GM19397 (cell line): Measurements from ENCODE around the gene ZNF273.
"Not testable (repeated sequence)": the region's sequence is repeated elsewhere in the genome, so short reads cannot be mapped to it uniquely, and the experiment has no call there.

Source experiments
- ATAC-seq: cut with Tn5 transposase; IDR thresholded peaks from one replicate; pipeline ENCODE4 v1.9.1; 2021; ENCODE audit warnings: mild to moderate bottlenecking, moderate library complexity; ENCODE audit not compliant: unreplicated experiment

Gene ZNF273

DNA sequence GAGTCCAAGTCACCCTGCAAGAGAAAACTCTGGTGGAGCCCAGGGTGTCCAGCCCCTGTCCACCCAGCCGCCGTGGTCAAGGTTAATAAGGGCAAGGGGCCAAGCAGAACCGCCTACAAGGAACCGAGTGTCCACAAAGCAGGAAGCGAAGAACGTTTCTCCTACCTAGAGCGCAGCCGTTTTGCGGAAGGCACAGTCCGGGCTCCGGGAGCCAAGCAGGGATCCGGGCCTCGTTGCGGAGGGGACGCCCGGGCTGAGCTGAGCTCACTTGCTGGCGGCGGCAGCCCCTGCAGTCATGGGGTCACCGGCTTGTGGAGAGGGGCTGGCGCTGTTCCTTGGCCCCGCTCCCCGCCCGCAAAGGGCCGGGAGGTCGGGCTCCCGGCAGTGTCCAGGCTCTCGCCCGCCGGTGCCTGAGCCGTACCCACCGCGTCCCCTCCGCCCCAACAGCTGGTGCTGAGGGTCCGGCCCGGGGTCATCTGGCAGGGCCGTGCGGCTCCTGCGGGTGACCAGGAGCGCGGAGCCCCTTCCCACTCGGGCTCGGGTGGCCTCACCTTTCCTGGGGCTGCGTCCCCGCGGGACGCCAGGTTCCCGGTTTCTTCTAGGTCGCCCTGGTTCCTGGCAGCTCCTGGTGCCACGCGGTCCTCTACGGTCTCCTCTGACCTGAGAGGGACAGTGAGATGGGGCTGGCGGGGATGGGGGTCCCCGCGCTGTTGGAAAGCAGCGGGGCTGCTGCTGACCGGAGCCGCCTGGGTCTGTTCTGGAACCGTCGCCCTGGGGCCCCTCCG, 14.0 kb upstream of the ZNF273 start:
- no peak for ATAC-seq

- ATAC-seq: no peak
Measured at GRCh38 chr7:64889686-64890162, 13.3 kb upstream of the ZNF273 start.

DNA sequence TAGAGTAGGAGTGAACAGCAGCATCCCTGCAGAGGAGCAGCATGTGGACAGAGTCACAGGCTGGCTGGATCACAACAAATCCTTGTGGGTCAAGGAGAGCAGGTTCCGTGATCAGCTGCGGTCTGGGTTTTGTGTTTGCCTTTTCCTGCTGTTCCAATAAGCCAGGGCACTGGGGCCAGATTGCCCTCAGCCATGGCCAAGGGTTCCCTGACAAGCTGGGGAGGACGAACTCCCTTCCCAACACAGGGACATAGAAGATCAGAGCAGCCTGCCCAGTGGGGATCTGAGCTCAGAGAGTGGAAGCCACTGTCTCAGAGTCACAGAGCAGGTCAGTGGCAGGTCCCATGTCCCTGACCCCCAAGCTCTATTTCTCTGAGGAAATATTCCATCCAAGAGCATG, 12.8 kb upstream of the ZNF273 start:
- ATAC-seq: not testable (repeated sequence)

GRCh38 chr7:64890761-64891362, 12.2 kb upstream of the ZNF273 start:
- no peak for ATAC-seq

DNA sequence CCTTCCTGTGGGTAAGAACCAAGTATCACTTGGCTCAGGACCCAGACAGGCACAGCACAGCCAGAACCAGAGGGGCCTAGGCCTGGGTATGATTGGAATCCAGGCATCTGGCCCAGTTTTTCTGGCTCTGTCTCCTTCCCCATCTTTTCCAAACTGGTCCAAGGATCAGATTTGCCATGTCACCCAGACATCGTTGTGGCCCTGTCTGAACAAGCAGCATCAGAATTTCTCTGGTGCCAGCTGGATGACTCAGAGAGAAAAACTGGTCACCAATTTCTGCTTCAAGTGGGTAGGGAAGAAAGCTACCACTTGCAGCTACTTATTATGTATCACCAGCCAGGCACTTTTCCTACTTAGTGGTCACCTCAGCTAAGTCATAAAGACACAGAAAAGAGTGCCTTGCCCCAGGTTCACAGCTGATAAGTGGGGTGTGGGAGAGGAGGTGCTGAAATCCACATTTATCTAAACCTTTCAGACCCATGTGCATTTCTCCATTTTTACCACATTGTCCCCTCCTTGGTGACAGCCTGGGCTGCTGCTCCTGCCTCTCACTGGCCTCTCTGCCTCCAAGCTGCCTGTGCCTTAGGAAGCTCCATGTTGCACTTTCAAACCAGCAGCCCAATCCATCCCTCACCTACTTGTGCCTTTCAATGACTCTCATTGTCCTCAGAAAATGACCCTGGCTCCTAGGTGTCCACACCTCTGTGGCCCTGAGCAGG, 11.6 kb upstream of the ZNF273 start:
- not testable (repeated sequence) for ATAC-seq

DNA sequence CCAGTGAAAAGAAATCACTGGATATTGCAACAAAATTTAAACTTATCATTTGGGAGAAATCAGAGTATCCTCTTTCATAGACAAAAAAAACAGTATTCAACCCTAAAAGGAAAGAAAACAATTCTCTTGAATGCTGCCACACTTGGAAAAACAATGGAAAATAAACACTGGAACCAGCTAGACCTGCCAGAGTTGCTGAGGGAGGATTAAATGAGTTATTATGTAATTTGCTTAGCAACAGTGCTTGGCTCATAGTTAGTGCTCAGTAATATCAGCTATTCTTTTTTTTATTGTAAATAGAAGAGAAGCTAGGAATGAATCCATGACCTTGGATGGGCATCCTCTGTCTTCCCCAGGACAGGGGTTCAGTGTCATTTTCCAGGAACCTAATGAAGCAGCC, 11.0 kb upstream of the ZNF273 start:
- no peak for ATAC-seq

GRCh38 chr7:64892666-64893309, 10.3 kb upstream of the ZNF273 start:
- no peak for ATAC-seq

GRCh38 chr7:64893401-64893800, 9.7 kb upstream of the ZNF273 start:
- no peak for ATAC-seq

DNA sequence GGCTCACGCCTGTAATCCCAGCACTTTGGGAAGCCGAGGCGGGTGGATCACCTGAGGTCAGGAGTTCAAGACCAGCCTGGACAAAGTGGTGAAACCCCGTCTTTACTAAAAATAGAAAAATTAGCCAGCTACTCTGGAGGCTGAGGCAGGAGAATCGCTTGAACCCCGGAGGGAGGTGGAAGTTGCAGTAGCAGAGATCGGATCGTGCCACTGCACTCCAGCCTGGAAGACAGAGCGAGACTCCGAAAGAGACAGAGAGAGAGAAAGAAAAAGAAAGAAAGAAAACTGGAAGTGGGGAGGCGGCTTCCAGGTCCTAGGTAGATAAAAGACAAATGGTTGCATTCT, 640 bp upstream of the ZNF273 start:
- ATAC-seq: not testable (repeated sequence)

- no peak for ATAC-seq
Measured at GRCh38 chr7:64904008-64904407, 935 bp downstream of the ZNF273 start.

DNA sequence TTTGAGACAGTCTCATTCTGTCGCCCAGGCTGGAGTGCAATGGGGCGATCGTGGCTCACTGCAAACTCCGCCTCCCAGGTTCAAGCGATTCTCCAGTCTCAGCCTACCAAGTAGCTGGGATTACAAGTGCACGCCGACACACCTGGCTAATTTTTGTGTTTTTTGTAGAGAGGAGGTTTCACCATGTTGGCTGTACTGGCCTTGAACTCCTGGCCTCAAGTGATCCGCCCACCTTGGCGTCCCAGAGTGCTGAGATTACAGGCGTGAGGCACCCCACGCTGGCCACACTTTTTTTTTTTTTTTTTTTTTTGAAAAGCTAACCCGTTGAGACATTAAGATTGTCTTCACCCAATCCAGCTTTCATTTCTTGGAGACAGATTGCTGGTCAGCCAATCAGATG, 2.1 kb downstream of the ZNF273 start:
- ATAC-seq: no peak

- ATAC-seq: no peak
Measured at GRCh38 chr7:64905547-64905946, 2.5 kb downstream of the ZNF273 start.

DNA sequence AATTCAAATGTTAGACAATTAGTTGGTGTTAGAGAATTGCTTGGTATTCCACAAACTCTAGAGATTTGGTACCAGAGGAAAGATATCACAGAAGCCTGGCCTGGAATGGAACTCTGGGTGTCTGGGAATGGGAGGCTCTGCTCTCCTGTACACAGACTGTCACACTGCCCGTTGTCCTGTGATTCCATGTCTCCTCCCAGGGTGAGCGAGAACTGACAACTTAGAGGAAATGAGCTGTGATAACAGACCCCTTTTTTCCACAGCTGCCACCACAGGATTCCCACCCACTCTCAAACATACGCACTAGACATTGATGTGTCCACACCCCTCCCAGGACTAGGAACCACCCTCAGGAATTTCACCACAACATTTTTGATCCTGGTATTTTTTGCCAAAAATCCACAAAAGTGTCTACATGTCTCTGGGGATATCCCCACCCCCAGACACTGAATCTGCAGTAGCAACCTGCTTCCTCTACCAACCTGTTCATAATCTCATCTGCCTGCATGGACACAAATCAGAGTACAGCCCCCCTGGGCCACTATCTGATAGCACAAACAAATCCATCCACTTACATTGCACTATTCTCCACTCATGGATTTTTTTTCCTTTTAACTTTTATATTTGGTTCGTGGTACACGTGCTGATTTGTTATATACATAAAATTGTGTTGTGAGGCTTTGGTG, 4.7 kb downstream of the ZNF273 start:
- ATAC-seq: no peak

GRCh38 chr7:64908358-64908757, 5.3 kb downstream of the ZNF273 start:
- no peak for ATAC-seq

DNA sequence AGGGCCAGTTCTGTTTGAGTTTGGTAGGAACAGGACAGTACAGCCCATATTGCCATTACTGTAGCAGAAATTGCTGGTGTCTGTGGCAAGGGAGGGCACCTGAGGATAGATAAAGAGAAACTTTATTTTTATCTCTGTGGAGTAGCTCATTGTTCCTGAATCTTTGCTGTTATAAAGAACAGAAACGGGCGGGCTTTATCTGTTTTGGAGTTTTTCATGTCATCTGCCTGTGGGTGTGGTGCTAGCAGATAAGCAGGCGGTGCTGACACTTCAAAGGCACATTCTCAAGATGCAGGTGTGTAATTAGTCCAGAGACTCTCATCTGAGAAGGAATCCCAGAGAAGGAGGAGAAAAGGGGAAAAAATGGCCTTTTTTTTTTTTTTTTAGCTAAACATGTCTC, 11.5 kb downstream of the ZNF273 start:
- no peak for ATAC-seq

DNA sequence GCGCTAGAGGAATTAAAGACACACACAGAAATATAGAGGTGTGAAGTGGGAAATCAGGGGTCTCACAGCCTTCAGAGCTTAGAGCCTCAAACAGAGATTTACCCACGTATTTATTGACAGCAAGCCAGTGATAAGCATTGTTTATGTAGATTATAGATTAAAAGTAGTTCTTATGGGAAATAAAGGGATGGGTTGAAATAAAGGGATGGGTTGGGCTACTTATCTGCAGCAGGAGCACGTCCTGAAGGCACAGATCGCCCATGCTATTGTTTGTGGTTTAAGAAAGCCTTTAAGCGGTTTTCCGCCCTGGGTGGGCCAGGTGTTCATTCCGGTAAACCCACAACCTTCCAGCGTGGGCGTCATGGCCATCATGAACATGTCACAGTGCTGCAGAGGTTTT, 12.2 kb downstream of the ZNF273 start:
- ATAC-seq: not testable (repeated sequence)

- ATAC-seq: not testable (repeated sequence)
Measured at GRCh38 chr7:64928252-64929187, 25.4 kb downstream of the ZNF273 start.

GRCh38 chr7:64934478-64934877, 31.4 kb downstream of the ZNF273 start:
- ATAC-seq: no peak

GRCh38 chr7:64938540-64938939, 35.5 kb downstream of the ZNF273 start:
- no peak for ATAC-seq

GRCh38 chr7:64940021-64940420, 36.9 kb downstream of the ZNF273 start:
- not testable (repeated sequence) for ATAC-seq
